ENCODE measurements around the gene RTTN. TPM values are rescaled to one million over a fixed set of nuclear protein-coding genes. Genes with fewer than 3 reads are reported as not detected.
"Not testable (repeated sequence)": the region's sequence is repeated elsewhere in the genome, so short reads cannot be mapped to it uniquely, and the experiment has no call there.

RTTN gene
- total RNA-seq, 1 donor from 2014 or later, result 15.0 TPM

- no peak for DNase-seq (ENCODE audit: low read depth in 2 of 2)
These were observed 55.7 kb downstream of the RTTN start for GRCh38 chr18:70149616-70150301.

DNA sequence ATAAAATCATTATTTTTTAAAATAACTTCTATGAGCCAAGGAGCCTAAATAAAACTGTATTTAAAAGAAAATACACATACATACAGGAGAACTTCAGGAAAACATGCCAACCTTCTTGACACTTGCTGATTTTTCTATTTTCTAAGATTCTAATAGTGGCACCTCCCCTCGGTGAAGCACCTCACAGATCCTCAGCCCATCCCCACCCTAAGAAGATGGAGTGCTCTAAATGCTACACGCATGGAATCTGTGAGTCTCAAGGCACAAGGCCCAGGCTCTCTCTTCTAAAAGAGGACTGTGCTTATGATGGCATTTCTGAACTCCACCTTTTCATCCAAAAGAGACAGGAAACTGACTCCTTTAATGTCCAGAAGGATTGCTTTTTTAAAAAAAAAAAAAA, 56.3 kb downstream of the RTTN start:
- DNase-seq (ENCODE audit: low read depth in 2 of 2), result no peak

DNA sequence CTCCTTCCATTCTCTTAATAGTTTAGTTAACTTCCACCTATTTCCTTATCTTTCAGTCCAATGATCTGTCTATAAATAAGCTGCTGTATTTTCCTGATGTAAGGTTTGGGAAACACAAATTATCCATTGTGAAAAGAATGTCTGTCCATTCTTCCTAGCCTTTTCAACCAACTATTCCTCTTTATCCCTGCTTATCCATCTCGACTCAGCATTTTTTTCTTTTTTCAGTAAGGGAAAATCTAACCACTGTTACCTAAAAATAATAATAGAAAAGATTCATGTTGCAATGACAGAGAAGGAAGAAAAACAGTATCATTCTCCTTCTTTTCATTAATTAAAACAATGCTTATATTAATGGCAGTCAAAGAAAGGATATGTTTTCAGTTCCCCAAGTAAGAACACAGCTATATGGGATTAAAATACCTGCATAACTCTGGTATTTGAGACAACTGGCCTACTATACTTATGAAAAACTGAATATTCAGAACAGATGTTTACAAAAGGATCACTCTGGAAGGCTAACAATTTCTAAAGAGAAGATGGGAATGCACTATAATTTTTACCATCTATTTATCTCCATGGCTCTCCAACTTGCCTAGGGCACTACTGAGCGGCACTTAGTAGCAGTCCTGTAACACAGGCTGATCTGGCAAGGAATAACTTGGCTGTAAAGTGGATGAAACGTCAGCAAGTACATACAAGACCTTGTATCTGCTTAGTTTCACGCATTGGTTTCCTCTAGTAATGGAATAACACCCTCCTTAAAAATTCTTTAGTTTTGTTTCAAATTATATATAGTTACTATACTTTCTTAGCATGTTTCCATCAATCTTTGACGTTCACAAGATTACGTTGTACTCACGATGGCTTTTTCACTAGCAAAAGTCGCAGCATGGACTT, 57.2 kb downstream of the RTTN start:
- no peak for DNase-seq (ENCODE audit: low read depth in 2 of 2)

DNA sequence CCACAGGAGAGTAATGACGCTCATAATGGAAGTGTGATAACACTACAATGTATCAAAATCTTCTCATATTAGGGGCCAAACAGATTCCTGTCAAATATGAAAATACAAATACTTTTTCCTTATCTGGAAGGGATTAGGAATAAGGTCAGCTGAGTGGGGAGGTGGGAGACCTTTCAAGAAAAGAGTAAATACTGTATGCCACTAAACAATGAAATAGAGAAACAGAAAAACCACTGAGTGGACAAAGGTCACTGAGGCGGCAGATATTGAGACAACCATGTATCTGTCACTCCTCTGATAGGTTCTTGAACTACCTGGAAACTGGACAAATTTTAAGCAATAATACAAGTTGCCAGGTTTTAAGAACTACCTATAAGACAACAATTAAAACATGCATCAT, 59.3 kb downstream of the RTTN start:
- no peak for DNase-seq (ENCODE audit: low read depth in 2 of 2)

- no peak for DNase-seq (ENCODE audit: low read depth in 2 of 2)
These were observed 63.5 kb downstream of the RTTN start for GRCh38 chr18:70142001-70142400.

- no peak for DNase-seq (ENCODE audit: low read depth in 2 of 2)
These were observed 66.3 kb downstream of the RTTN start for GRCh38 chr18:70139138-70139537.

DNA sequence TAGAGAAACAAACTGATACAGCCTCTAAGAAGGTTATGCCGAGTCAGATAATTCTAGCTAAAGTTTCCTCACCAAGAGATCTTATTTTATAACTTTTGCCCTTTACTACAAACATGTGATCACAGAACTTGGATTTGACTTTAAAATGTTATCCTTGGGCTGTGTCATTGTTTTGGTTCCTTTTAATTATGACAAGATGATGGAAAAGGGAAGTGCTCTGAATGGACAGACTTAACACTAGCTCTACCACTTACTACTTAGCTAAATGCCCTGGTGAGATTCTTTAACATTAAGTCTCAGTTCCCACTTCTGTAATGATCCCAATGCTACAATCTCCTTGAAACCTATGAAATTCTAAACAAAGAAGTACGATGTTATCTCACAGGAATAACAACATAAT, 69.9 kb downstream of the RTTN start:
- no peak for DNase-seq (ENCODE audit: low read depth in 2 of 2)

- DNase-seq (ENCODE audit: low read depth in 2 of 2), result peak in 1 of 2 donors; percentile 82
These were observed 72.5 kb downstream of the RTTN start for GRCh38 chr18:70132999-70133398.

DNA sequence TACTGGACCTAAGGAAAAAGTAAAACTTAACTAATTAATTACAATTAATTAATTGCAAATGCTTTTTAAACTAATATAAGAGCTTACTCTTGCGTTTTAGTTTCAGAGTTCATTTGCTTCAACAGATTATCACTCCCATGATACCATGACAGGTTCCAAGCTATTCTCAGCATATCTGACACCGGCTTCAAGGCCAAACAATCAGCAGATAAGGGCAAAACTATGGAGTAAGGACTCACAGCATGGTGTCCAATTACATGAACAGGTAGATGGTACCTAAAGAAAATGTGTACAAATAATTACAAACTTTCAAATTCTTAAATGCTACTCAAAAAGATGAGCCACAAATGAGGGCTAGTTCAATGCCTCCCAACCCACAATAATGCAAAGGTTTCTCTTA, 77.2 kb downstream of the RTTN start:
- DNase-seq (ENCODE audit: low read depth in 2 of 2), result no peak

GRCh38 chr18:70127359-70127758, 78.1 kb downstream of the RTTN start:
- no peak for DNase-seq (ENCODE audit: low read depth in 2 of 2)

DNA sequence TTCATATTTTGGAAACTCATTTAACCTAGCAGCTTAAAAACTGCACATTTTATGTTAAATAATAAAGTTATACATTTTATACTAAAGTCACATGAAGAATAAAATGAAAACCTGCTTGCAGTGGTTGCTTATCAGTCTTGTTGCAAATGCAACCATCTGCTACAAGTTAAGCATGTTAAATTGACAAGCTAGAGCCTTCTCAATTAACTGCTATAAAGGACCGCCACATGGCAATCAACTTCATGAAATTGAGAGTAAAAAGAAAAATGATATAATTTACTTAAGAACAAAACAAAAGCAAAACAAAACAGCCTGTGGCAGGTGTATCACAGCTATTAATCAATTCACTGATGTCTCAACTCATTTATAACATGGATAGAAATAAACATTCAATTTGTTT, 78.7 kb downstream of the RTTN start:
- no peak for DNase-seq (ENCODE audit: low read depth in 2 of 2)

GRCh38 chr18:70124139-70124538, 81.3 kb downstream of the RTTN start:
- no peak for DNase-seq (ENCODE audit: low read depth in 2 of 2)

DNA sequence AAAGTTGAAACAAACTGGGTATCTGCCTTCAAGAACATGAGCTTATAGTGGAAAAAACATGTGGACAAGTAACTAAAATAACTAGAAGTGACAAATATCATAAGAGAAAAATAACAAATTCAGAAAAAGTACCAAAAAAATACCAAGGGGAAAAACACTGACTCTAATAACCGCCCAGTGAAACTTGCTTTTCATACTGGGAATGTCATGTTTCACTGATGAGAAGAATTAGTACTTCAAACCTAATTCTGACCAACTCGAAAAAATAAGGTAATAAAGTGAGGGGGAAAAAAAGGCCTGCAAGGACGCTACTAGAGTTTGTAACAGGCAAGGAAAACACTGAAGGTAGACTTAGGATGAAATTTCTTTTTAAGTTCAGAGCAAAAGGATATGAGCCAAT, 83.6 kb downstream of the RTTN start:
- DNase-seq (ENCODE audit: low read depth in 2 of 2), result no peak

GRCh38 chr18:70116949-70117348, 88.5 kb downstream of the RTTN start:
- no peak for DNase-seq (ENCODE audit: low read depth in 2 of 2)

- no peak for DNase-seq (ENCODE audit: low read depth in 2 of 2)
These were observed 92.0 kb downstream of the RTTN start for GRCh38 chr18:70113511-70113910.

- DNase-seq (ENCODE audit: low read depth in 2 of 2), result no peak
These were observed 94.8 kb downstream of the RTTN start for GRCh38 chr18:70110678-70111077.

DNA sequence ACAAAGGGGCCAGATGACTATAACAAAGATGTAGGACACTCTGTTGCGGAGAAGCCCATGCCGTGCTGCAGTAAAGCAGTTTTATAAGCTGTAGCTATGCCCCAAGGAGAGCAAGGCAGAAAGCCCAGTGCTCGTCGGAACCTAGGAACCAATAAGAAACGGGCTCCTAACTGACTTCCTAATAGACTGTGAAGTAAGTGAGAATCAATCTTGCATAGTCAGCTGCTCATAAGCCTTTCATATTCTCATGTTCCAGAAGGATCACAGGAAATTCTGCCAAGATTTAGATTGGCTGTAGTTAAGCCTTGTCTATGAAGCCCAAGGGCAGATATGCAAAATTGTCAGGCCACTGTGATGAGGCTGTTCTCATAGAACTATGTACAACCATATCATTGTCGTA, 98.4 kb downstream of the RTTN start:
- DNase-seq (ENCODE audit: low read depth in 2 of 2), result no peak

DNA sequence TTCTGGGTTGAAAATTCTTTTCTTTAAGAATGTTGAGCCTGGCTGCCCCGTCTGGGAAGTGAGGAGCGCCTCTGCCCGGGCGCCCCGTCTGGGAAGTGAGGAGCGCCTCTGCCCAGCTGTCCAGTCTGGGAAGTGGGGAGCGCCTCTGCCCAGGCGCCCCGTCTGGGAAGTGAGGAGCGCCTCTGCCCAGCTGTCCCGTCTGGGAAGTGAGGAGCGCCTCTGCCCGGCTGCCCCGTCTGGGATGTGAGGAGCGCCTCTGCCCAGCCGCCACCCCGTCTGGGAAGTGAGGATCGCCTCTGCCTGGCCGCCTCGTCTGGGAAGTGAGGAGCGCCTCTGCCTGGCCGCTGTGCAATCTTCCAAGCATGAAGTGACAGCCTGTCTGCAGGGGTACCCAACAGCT, 102.6 kb downstream of the RTTN start:
- not testable (repeated sequence) for DNase-seq (ENCODE audit: low read depth in 2 of 2)

GRCh38 chr18:70089858-70090257, 115.6 kb downstream of the RTTN start:
- DNase-seq (ENCODE audit: low read depth in 2 of 2), result no peak

- DNase-seq (ENCODE audit: low read depth in 2 of 2), result no peak
These were observed 119.4 kb downstream of the RTTN start for GRCh38 chr18:70086085-70086484.

- DNase-seq (ENCODE audit: low read depth in 2 of 2), result no peak
These were observed 119.8 kb downstream of the RTTN start for GRCh38 chr18:70085641-70086040.

- no peak for DNase-seq (ENCODE audit: low read depth in 2 of 2)
These were observed 123.1 kb downstream of the RTTN start for GRCh38 chr18:70082430-70082829.

- no peak for DNase-seq (ENCODE audit: low read depth in 2 of 2)
These were observed 127.4 kb downstream of the RTTN start for GRCh38 chr18:70078106-70078505.

Measured in dermis microvascular lymphatic vessel endothelial cell (primary cell).